A549 (cell line): Measurements from ENCODE around the gene CDH2. TPM values are rescaled to one million over a fixed set of nuclear protein-coding genes. Genes with fewer than 3 reads are reported as not detected.
A peak's percentile ranks its signal among the peaks of the same experiment; 100 is the strongest.

Source experiments
- ATAC-seq, 2 experiments: fragments of 200-7000 bp in 1 of 2; fragments of >200 bp in 1 of 2; cut with Nextera tagmentation in 1 of 2; cut with Tn5 transposase in 1 of 2; 3 replicates each; pipeline versions ENCODE4 v1.8.0 to v1.9.1; 2018 to 2020; ENCODE audit warnings: mild to moderate bottlenecking in 1 of 2, moderate library complexity in 1 of 2
- CTCF ChIA-PET: fragments of 300-600 bp; sonication (Branson Sonifier 250); formaldehyde crosslinking; extraction: SDS; loops from one replicate; lab custom pipeline; 2021; ENCODE audit warnings: antibody characterized with exemption, inconsistent platforms; lab: Yijun Ruan, JAX
- POLR2A ChIA-PET: fragments of 350-600 bp; formaldehyde crosslinking; extraction: SDS; loops from one replicate; lab custom pipeline; 2021; ENCODE audit warnings: antibody characterized with exemption, inconsistent platforms; lab: Yijun Ruan, JAX
- DNase-seq, 2 experiments: peaks; one replicate each; pipeline versions ENCODE4 v3.0.0 to v3.0.0-alpha.2; 2011 to 2016; ENCODE audit warnings: low read depth in 1 of 2, low spot score in 1 of 2
- FAIRE-seq: peaks from 2 replicates; lab custom pipeline; 2011; peaks lifted over from hg19 to GRCh38; lab: Jason Lieb, UNC
- H3K27ac ChIP-seq, 2 experiments: fragments of >200 bp; sonication (Bioruptor Twin); formaldehyde crosslinking; 3 replicates each; pipeline ENCODE4 v1.5.1; 2016 to 2017
- H3K4me1 ChIP-seq: fragments of >200 bp; sonication (Bioruptor Twin); formaldehyde crosslinking; 3 replicates; pipeline ENCODE4 v1.6.1; 2016
- H3K4me2 ChIP-seq: fragments of >200 bp; sonication (Bioruptor Twin); formaldehyde crosslinking; 3 replicates; pipeline ENCODE4 v1.6.1; 2016
- H3K4me3 ChIP-seq: fragments of >200 bp; sonication (Bioruptor Twin); formaldehyde crosslinking; 3 replicates; pipeline ENCODE4 v1.5.1; 2016
- H3K9me3 ChIP-seq: fragments of >200 bp; sonication (Bioruptor Twin); formaldehyde crosslinking; 3 replicates; pipeline ENCODE4 v1.6.1; 2016
- CEBPB ChIP-seq, 2 experiments: fragments of >200 bp in 1 of 2; sonication (Bioruptor Twin) in 1 of 2; formaldehyde crosslinking in 1 of 2; IDR thresholded peaks; 2 replicates each; pipeline ENCODE4 v1.6.1; 2012 to 2016
- CHD4 ChIP-seq: fragments of 200-600 bp; sonication (generic); IDR thresholded peaks from 2 replicates; pipeline ENCODE4 v1.6.1; 2016; ENCODE audit warnings: antibody characterized with exemption, mild to moderate bottlenecking, borderline replicate concordance
- EHF ChIP-seq: fragments of 250-450 bp; sonication (Bioruptor Pico); IDR thresholded peaks from 2 replicates; pipeline ENCODE4 v1.5.0; 2020; ENCODE audit warnings: mild to moderate bottlenecking
- HOXA7 ChIP-seq: fragments of 250-450 bp; sonication (Bioruptor Pico); IDR thresholded peaks from 2 replicates; pipeline ENCODE4 v1.5.0; 2020; ENCODE audit warnings: mild to moderate bottlenecking, moderate library complexity
- JUN ChIP-seq, 2 experiments: fragments of >200 bp; sonication (Bioruptor Twin); formaldehyde crosslinking; IDR thresholded peaks; 2 replicates in 1 of 2; 3 replicates in 1 of 2; pipeline ENCODE4 v1.6.1; 2016 to 2017
- KDM1A ChIP-seq: fragments of 200-600 bp; sonication (generic); IDR thresholded peaks from 2 replicates; pipeline ENCODE4 v1.6.1; 2016; ENCODE audit warnings: low read depth, mild to moderate bottlenecking
- MAZ ChIP-seq: fragments of 150-350 bp; IDR thresholded peaks from 2 replicates; pipeline ENCODE4 v1.6.1; 2014; ENCODE audit warnings: antibody characterized with exemption, low read depth, low read length, borderline replicate concordance
- MYC ChIP-seq: IDR thresholded peaks from 2 replicates; pipeline ENCODE4 v1.6.1; 2012; ENCODE audit warnings: mild to moderate bottlenecking, inconsistent platforms, low read length, improper control_type of control experiment, borderline replicate concordance
- NFE2L2 ChIP-seq: fragments of 150-350 bp; conservative IDR thresholded peaks from 2 replicates; pipeline ENCODE4 v1.6.1; 2014; ENCODE audit warnings: low read length
- NPAS2 ChIP-seq: fragments of 250-450 bp; sonication (Bioruptor Pico); IDR thresholded peaks from 2 replicates; pipeline ENCODE4 v1.8.0; 2022; ENCODE audit warnings: mild to moderate bottlenecking, moderate library complexity, borderline replicate concordance
- PHF8 ChIP-seq: fragments of 200-600 bp; sonication (generic); IDR thresholded peaks from 2 replicates; pipeline ENCODE4 v1.6.1; 2016; ENCODE audit warnings: low read depth, mild to moderate bottlenecking, antibody characterized with exemption, moderate library complexity, borderline replicate concordance
- POLR2A ChIP-seq: IDR thresholded peaks from 2 replicates; pipeline ENCODE4 v1.6.1; 2012; ENCODE audit warnings: mild to moderate bottlenecking, low read length
- RAD21 ChIP-seq, 2 experiments: fragments of >200 bp in 1 of 2; sonication (Bioruptor Twin) in 1 of 2; formaldehyde crosslinking in 1 of 2; IDR thresholded peaks in 1 of 2; conservative IDR thresholded peaks in 1 of 2; 2 replicates in 1 of 2; 3 replicates in 1 of 2; pipeline ENCODE4 v1.6.1; 2012 to 2018; ENCODE audit warnings: inconsistent platforms in 1 of 2
- RCOR1 ChIP-seq: fragments of 150-350 bp; IDR thresholded peaks from 2 replicates; pipeline ENCODE4 v1.6.1; 2014; ENCODE audit warnings: antibody characterized with exemption, low read length, low read depth
- RFX5 ChIP-seq: fragments of 450-650 bp; IDR thresholded peaks from 2 replicates; pipeline ENCODE4 v1.7.1; 2014; ENCODE audit warnings: antibody characterized with exemption, mild to moderate bottlenecking, moderate library complexity
- RNF2 ChIP-seq: fragments of 200-600 bp; sonication (generic); IDR thresholded peaks from 2 replicates; pipeline ENCODE4 v1.6.1; 2016; ENCODE audit warnings: low read depth, mild to moderate bottlenecking, antibody characterized with exemption, moderate library complexity, borderline replicate concordance
- SMC3 ChIP-seq: fragments of >200 bp; sonication (Bioruptor Twin); formaldehyde crosslinking; IDR thresholded peaks from 3 replicates; pipeline ENCODE4 v1.6.1; 2018; ENCODE audit warnings: inconsistent platforms
- SREBF2 ChIP-seq: fragments of 450-650 bp; IDR thresholded peaks from 2 replicates; pipeline ENCODE4 v1.6.1; 2014; ENCODE audit warnings: mild to moderate bottlenecking, moderate library complexity
- TP53 ChIP-seq: fragments of 250-450 bp; sonication (Bioruptor Pico); IDR thresholded peaks from 2 replicates; pipeline ENCODE4 v1.5.0; 2021; ENCODE audit warnings: mild to moderate bottlenecking, moderate library complexity
- WGBS: methylation state at CpG from one replicate; pipeline ENCODE4 v1.1.6; 2017; ENCODE audit errors: missing lambda C conversion rate; 5-methylcytosine and 5-hydroxymethylcytosine counted together
- polyA plus RNA-seq, 4 experiments: library from polyadenylated mRNA; depleted of rRNA in 3 of 4; stranded (reverse); fragments of >200 nt; fragmentation: RNase III in 1 of 4; extraction: RNeasy Plus Mini Kit Qiagen cat#74134 plus additional on column Dnase treatment in 1 of 4; gene quantifications; 2 replicates in 3 of 4; 3 replicates in 1 of 4; pipeline ENCODE4 v1.2.3, GENCODE V29; 2011 to 2017
- TF ChIP-seq, protein P1 (sequence below): fragments of 250-450 bp; sonication (Bioruptor Pico); IDR thresholded peaks from 2 replicates; pipeline ENCODE4 v1.5.0; 2021; ENCODE audit warnings: mild to moderate bottlenecking, moderate library complexity, borderline replicate concordance
- TF ChIP-seq, protein P2 (sequence below): fragments of >200 bp; sonication (Bioruptor Twin); formaldehyde crosslinking; IDR thresholded peaks from 3 replicates; pipeline ENCODE4 v1.6.1; 2016
- TF ChIP-seq, protein P3 (sequence below): fragments of 250-450 bp; sonication (Bioruptor Pico); IDR thresholded peaks from 2 replicates; pipeline ENCODE4 v1.5.0; 2020; ENCODE audit warnings: low read depth, mild to moderate bottlenecking, moderate library complexity
- TF ChIP-seq, protein P4 (sequence below): IDR thresholded peaks from 2 replicates; pipeline ENCODE4 v1.6.1; 2012
- TF ChIP-seq, protein P5 (sequence below): fragments of 450-650 bp; IDR thresholded peaks from 2 replicates; pipeline ENCODE4 v1.6.1; 2014; ENCODE audit warnings: antibody characterized with exemption

CDH2 gene
- polyA plus RNA-seq, 2 of the 4 experiments (the other 2 are of a cell fraction) = 54.0 to 71.9 TPM

DNA sequence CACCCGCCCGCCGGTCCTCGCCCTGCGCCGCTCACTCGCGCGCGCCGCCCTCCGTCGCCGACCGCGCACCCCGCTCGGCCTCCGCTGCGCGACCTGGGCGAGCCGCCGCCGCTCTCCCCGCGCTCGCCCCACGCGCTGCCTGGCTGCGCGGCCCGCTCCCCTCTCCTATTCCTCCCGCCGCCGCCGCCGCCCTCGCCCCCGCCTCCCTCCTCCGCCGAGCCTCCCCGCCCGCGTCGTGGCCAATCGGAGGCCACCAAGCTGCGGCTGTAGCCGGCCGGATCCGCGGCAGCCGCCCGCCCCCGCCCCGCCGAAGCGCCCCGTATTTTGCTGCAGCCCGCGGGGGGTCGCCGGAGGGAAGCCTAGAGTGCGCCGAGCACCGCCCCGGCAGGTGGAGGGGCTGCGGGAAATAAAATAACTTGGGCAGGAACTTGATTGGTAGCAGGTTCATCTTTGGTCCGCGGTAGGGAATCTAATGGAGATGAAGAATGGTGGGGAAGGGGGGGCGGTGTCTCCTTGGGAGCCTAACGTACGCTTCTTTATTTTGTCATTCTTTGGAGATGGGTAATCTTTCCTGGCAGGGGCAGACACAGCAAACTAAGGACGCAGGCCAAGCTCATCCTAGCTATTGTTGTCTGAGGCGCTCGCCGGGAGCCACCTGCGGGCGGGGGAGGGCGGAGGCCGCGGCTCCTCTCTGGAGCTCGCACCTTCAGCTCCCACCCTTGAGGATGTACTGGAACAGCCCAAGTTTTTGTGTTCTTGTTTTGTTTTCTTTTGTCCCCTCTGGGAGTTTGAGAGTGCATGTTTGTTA lies 1.1 kb upstream of the CDH2 start:
- H3K4me1 ChIP-seq = peaks cover 38% of the 10 kb centered on the region
- H3K27ac ChIP-seq = peak overlapping the region; percentile 93 to 95
- TF ChIP-seq EHF (CRISPR knock-in tag) (no peak), RAD21 (conservative IDR thresholded peaks at IDR 0.05 in 1 of 2, IDR thresholded peaks at IDR 0.05 in 1 of 2) (peak in 1 of 2 experiments; percentile 29; a peak in 1 of 5 replicates), JUN (IDR thresholded peaks at IDR 0.05) (peak in 1 of 2 experiments; percentile 31; a peak in 1 of 5 replicates), SMC3 (no peak; the same call in 2 of the 3 replicates), POLR2A (peak; percentile 36; the same call in 1 of the 2 replicates)
- TF ChIP-seq, protein P1, sequence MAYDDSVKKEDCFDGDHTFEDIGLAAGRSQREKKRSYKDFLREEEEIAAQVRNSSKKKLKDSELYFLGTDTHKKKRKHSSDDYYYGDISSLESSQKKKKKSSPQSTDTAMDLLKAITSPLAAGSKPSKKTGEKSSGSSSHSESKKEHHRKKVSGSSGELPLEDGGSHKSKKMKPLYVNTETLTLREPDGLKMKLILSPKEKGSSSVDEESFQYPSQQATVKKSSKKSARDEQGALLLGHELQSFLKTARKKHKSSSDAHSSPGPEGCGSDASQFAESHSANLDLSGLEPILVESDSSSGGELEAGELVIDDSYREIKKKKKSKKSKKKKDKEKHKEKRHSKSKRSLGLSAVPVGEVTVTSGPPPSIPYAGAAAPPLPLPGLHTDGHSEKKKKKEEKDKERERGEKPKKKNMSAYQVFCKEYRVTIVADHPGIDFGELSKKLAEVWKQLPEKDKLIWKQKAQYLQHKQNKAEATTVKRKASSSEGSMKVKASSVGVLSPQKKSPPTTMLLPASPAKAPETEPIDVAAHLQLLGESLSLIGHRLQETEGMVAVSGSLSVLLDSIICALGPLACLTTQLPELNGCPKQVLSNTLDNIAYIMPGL = no peak
- H3K9me3 ChIP-seq = no peaks in the 10 kb centered on the region
- POLR2A ChIA-PET = interaction anchor here (0.6 to 1.4 kb wide), 3 partner anchors 64 to 165 kb away, joined by 3 read pairs; no protein-coding TSS in a partner anchor
- CTCF ChIA-PET = interaction anchor here (0.9 kb wide), 1 partner anchor 142 kb away, joined by 3 read pairs; no protein-coding TSS in a partner anchor
- FAIRE-seq (no peak), ATAC-seq (peak; percentile 63 to 68), DNase-seq (peak; percentile 51 to 66)
- WGBS = 0% methylated on average over 14 of the region's 83 CpGs
- peak overlapping the region; percentile 92 for H3K4me2 ChIP-seq
- peak overlapping the region; percentile 83 for H3K4me3 ChIP-seq

DNA sequence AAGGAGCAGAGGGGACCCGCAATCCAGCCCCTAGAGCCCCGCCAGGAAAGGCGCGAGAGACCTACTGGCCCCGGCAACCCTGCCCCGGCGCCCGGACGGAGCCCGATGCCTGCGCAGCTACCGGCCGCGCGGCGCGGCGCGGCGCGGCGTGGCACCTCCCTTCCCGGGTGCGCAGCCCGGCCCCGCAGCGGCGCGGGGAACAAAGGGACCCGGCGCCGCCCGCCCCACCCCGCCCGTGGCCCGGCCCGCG lies 307 bp downstream of the CDH2 start:
- POLR2A ChIA-PET = interaction anchor here (0.5 to 0.6 kb wide), 3 partner anchors 118 to 574 kb away, joined by 3 read pairs; no protein-coding TSS in a partner anchor
- peak overlapping the region; percentile 83 for H3K4me3 ChIP-seq
- CTCF ChIA-PET = no interaction called here
- H3K4me1 ChIP-seq = peaks cover 29% of the 10 kb centered on the region
- FAIRE-seq (no peak), ATAC-seq (peak; percentile 6 to 28), DNase-seq (peak in 1 of 2 experiments; percentile 5)
- H3K27ac ChIP-seq = peak overlapping the region; percentile 93 to 95
- TF ChIP-seq RFX5 (no peak), RNF2 (no peak), TP53 (CRISPR knock-in tag) (no peak), NPAS2 (CRISPR knock-in tag) (no peak), SREBF2 (no peak), HOXA7 (no peak), MYC (no peak), CHD4 (no peak)
- TF ChIP-seq, protein P2, sequence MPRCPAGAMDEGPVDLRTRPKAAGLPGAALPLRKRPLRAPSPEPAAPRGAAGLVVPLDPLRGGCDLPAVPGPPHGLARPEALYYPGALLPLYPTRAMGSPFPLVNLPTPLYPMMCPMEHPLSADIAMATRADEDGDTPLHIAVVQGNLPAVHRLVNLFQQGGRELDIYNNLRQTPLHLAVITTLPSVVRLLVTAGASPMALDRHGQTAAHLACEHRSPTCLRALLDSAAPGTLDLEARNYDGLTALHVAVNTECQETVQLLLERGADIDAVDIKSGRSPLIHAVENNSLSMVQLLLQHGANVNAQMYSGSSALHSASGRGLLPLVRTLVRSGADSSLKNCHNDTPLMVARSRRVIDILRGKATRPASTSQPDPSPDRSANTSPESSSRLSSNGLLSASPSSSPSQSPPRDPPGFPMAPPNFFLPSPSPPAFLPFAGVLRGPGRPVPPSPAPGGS = no peak
- TF ChIP-seq, protein P3, sequence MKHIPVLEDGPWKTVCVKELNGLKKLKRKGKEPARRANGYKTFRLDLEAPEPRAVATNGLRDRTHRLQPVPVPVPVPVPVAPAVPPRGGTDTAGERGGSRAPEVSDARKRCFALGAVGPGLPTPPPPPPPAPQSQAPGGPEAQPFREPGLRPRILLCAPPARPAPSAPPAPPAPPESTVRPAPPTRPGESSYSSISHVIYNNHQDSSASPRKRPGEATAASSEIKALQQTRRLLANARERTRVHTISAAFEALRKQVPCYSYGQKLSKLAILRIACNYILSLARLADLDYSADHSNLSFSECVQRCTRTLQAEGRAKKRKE (CRISPR knock-in tag) = no peak
- WGBS = 0% methylated on average over 4 of the region's 38 CpGs
- peak overlapping the region; percentile 92 for H3K4me2 ChIP-seq
- H3K9me3 ChIP-seq = no peaks in the 10 kb centered on the region

DNA sequence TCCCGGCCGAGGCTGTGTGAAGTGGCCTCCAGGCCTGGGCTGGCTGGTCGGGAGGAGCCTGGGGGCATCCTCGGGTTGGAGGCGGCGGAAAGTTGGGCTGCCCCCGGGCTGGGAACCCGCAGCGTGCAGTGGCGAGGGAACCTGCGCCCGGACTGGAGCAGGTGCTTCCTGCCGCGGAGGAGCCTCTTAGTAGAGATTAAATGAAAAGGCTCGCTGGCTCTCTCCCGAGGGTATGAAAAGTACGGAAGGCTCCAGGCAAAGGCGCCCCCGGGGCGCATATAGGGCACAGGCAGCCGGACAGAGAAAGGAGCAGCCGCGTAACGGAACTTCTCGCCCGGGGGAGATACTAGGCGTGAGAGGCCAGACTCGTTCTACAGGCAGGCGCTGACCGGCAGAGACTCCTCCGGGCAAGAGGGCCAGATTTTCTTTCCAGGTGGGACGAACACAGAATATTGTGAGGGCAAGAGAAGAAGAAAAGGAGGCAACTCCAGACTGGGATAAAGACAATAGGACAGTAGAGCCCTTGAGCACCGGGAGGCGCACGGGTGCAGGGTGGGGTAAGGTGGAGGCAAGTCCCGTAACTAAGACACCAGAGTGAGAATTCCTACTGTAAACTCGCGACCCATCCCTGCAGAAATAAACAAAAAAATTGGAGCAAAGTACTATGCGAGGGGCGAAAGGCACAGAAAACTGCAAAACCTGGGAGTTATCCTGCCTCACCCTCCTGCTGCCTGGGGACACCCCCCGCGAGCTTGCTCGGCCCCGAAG lies 816 bp downstream of the CDH2 start:
- DNase-seq (peak; percentile 13 to 45), ATAC-seq (peak; percentile 30 to 49; a peak in 4 of 6 replicates), FAIRE-seq (no peak)
- H3K9me3 ChIP-seq = no peaks in the 10 kb centered on the region
- 2% methylated on average over 32 of the region's 44 CpGs for WGBS
- CTCF ChIA-PET = no interaction called here
- POLR2A ChIA-PET = no interaction called here
- H3K4me1 ChIP-seq = peaks cover 28% of the 10 kb centered on the region
- peak overlapping the region; percentile 93 to 95 for H3K27ac ChIP-seq
- H3K4me3 ChIP-seq = peak overlapping the region; percentile 83
- peak overlapping the region; percentile 92 for H3K4me2 ChIP-seq
- no peak for TF ChIP-seq RCOR1
- TF ChIP-seq MAZ = no peak
- TF ChIP-seq NFE2L2 = no peak
- TF ChIP-seq, protein P4, sequence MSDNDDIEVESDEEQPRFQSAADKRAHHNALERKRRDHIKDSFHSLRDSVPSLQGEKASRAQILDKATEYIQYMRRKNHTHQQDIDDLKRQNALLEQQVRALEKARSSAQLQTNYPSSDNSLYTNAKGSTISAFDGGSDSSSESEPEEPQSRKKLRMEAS = no peak
- no peak for TF ChIP-seq CEBPB (IDR thresholded peaks at IDR 0.05)
- TF ChIP-seq, protein P2 = no peak
- TF ChIP-seq, protein P5, sequence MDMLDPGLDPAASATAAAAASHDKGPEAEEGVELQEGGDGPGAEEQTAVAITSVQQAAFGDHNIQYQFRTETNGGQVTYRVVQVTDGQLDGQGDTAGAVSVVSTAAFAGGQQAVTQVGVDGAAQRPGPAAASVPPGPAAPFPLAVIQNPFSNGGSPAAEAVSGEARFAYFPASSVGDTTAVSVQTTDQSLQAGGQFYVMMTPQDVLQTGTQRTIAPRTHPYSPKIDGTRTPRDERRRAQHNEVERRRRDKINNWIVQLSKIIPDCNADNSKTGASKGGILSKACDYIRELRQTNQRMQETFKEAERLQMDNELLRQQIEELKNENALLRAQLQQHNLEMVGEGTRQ = no peak
- no peak for TF ChIP-seq KDM1A
- no peak for TF ChIP-seq HOXA7
- TF ChIP-seq JUN (IDR thresholded peaks at IDR 0.05) = no peak
- TF ChIP-seq PHF8 = no peak
